ENCODE measurements around the gene ASCL5. TPM values are rescaled to one million over a fixed set of nuclear protein-coding genes. Genes with fewer than 3 reads are reported as not detected.

The ASCL5 gene
- total and polyA plus RNA-seq, 3 donors from 2014 or later = 0.24 TPM; not detected in 2

DNA sequence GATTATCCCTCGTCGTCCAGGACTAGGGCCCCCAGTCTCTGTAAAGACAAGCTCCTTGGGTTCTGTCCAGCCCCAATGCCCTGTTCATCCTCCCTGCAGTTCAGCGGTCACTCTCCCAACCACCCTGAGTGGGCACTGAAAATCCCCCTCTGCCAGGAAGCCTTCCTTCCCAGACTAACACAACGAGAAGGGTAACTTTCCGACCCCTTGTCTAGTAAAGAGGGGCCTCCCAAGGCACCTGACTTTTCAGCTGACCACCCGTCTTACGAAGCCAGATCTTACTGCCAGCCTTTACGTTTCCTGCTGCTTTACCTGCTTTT is 13.9 kb upstream of the ASCL5 start:
- no peaks in the 10 kb centered on the region for H3K9me3 ChIP-seq
- no peak overlapping the region for H3K4me3 ChIP-seq
- H3K36me3 ChIP-seq (ENCODE audit: low read depth, missing control alignments) = no peaks in the 10 kb centered on the region
- TF ChIP-seq, protein P1, sequence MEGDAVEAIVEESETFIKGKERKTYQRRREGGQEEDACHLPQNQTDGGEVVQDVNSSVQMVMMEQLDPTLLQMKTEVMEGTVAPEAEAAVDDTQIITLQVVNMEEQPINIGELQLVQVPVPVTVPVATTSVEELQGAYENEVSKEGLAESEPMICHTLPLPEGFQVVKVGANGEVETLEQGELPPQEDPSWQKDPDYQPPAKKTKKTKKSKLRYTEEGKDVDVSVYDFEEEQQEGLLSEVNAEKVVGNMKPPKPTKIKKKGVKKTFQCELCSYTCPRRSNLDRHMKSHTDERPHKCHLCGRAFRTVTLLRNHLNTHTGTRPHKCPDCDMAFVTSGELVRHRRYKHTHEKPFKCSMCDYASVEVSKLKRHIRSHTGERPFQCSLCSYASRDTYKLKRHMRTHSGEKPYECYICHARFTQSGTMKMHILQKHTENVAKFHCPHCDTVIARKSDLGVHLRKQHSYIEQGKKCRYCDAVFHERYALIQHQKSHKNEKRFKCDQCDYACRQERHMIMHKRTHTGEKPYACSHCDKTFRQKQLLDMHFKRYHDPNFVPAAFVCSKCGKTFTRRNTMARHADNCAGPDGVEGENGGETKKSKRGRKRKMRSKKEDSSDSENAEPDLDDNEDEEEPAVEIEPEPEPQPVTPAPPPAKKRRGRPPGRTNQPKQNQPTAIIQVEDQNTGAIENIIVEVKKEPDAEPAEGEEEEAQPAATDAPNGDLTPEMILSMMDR (IDR thresholded peaks at IDR 0.05) = no peak
- TF ChIP-seq POLR2A (IDR thresholded peaks at IDR 0.05) = no peak
- intact Hi-C loops (cut with DNase I; ENCODE audit: low total_unique reads) = no loop called here
- H3K4me1 ChIP-seq = peaks cover 18% of the 10 kb centered on the region
- H3K27me3 ChIP-seq = no peaks in the 10 kb centered on the region
- 87 to 92% methylated on average over 7 to 8 of the region's 8 CpGs for WGBS, 2 donors
- no peak overlapping the region for H3K27ac ChIP-seq
- no peak for DNase-seq

- Histone ChIP-seq H3K27me3 (no peaks in the 10 kb centered on the region), H3K36me3 (ENCODE audit: low read depth, missing control alignments) (no peaks in the 10 kb centered on the region), H3K4me3 (no peak overlapping the region), H3K27ac (no peak overlapping the region), H3K4me1 (peaks cover 22% of the 10 kb centered on the region), H3K9me3 (no peaks in the 10 kb centered on the region)
- DNase-seq = no peak
- intact Hi-C loops (cut with DNase I; ENCODE audit: low total_unique reads) = no loop called here
- WGBS, 2 donors = 81 to 89% methylated on average over 10 of the region's 10 CpGs
- TF ChIP-seq, protein P1 (IDR thresholded peaks at IDR 0.05) = no peak
- TF ChIP-seq POLR2A (IDR thresholded peaks at IDR 0.05) = no peak
Measured at GRCh38 chr1:201140235-201140940, 13.4 kb upstream of the ASCL5 start.

DNA sequence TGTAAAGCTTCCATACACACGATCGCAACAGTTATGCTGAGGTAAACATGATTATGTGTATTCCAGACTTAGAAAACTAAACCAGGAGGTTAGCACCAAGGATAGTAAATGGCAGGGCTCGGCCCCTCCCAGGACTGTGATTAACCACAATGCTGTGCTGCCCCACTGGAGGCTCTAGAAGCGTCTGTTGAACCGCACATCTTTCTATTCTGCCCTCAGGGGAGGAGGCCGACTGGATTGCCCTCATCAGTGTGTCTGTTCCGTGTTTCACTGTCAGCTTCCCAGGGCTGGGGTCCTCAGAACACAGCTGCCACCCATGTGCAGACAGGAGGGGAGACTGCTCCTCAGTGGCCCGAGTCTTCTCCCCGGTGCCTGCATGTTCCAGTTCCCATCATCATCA is 12.8 kb upstream of the ASCL5 start:
- Histone ChIP-seq H3K27me3 (no peaks in the 10 kb centered on the region), H3K4me3 (no peak overlapping the region), H3K27ac (no peak overlapping the region), H3K9me3 (no peaks in the 10 kb centered on the region), H3K36me3 (ENCODE audit: low read depth, missing control alignments) (no peaks in the 10 kb centered on the region), H3K4me1 (peaks cover 25% of the 10 kb centered on the region)
- WGBS, 2 donors = 88 to 96% methylated on average over 9 of the region's 9 CpGs
- DNase-seq = no peak
- TF ChIP-seq POLR2A (IDR thresholded peaks at IDR 0.05) = no peak
- TF ChIP-seq, protein P1 (IDR thresholded peaks at IDR 0.05) = no peak
- intact Hi-C loops (cut with DNase I; ENCODE audit: low total_unique reads) = no loop called here

DNA sequence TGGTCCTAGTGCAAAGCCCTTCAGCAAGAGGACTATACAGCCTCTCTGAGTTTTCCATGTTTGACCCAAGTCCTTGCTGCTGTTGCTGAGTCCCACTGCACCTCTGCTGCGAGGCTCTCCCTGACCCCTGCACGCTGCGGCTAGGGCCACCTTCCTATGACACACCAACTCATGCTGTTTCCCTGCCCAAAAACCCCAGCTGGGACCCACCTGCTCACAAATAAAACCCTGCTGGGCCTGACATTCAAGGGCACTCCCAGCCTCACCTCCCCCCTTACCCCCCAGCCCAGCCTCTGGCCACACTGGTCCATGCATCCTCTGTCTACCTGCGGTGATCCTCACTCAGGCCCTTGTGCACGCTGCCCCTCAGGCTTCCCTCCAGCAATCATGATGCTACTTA is 12.3 kb upstream of the ASCL5 start:
- TF ChIP-seq, protein P1 (IDR thresholded peaks at IDR 0.05) = no peak
- no peak for TF ChIP-seq POLR2A (IDR thresholded peaks at IDR 0.05)
- WGBS, 2 donors = 96 to 97% methylated on average over 5 of the region's 5 CpGs
- H3K9me3 ChIP-seq = no peaks in the 10 kb centered on the region

DNA sequence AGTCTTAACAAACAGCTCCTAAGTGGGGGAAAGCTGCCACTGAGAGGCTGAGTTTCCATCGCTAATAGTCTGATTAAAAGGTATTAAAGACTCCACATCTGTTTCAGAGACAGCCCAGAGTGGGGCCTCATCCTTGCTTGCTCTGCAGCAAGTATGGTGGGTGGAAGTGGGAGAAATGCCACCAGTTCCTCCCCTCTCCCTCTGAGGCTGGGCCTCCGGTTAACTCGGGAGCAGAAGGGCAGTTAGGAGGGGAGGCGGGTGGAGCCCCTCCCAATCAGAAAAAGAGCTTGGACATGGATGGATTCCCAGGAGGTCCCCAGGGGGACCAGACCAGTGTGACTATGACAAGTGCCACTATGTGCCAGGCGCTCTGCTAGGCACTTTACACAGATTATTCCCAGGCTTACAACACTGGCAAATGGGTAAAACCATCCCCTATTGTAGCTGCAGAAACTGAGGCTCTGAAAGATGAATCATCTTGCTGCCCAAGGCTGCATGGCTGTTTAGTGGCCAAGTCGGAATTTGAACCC is 11.4 kb upstream of the ASCL5 start:
- peaks cover 28% of the 10 kb centered on the region for H3K4me1 ChIP-seq
- TF ChIP-seq POLR2A (IDR thresholded peaks at IDR 0.05) = no peak
- TF ChIP-seq, protein P1 (IDR thresholded peaks at IDR 0.05) = no peak
- no peaks in the 10 kb centered on the region for H3K36me3 ChIP-seq (ENCODE audit: low read depth, missing control alignments)
- no peak overlapping the region for H3K27ac ChIP-seq
- intact Hi-C loops (cut with DNase I; ENCODE audit: low total_unique reads) = no loop called here
- 63 to 73% methylated on average over 6 of the region's 6 CpGs for WGBS, 2 donors
- H3K9me3 ChIP-seq = no peaks in the 10 kb centered on the region
- no peak for DNase-seq
- no peaks in the 10 kb centered on the region for H3K27me3 ChIP-seq
- H3K4me3 ChIP-seq = no peak overlapping the region

More for the DNA sequence above, 12.3 kb upstream of the ASCL5 start:
- no peaks in the 10 kb centered on the region for H3K36me3 ChIP-seq (ENCODE audit: low read depth, missing control alignments)
- peaks cover 28% of the 10 kb centered on the region for H3K4me1 ChIP-seq
- H3K4me3 ChIP-seq = no peak overlapping the region
- intact Hi-C loops (cut with DNase I; ENCODE audit: low total_unique reads) = no loop called here
- no peak overlapping the region for H3K27ac ChIP-seq
- H3K27me3 ChIP-seq = no peaks in the 10 kb centered on the region
- no peak for DNase-seq
